Omental fat pad (tissue), 4 donors: ENCODE measurements around the gene FES. TPM values are rescaled to one million over a fixed set of nuclear protein-coding genes. Genes with fewer than 3 reads are reported as not detected.
"Not testable (repeated sequence)": the region's sequence is repeated elsewhere in the genome, so short reads cannot be mapped to it uniquely, and the experiment has no call there.

Experiments
- ATAC-seq: fragments of 150-250 bp; one replicate; pipeline ENCODE4 v1.9.1; 2016; ENCODE audit warnings: mild to moderate bottlenecking, moderate library complexity; ENCODE audit not compliant: low FRiP score
- DNase-seq: peaks from one replicate; pipeline ENCODE4 v3.0.0-alpha.2; 2019; ENCODE audit warnings: low spot score
- total RNA-seq, 4 donors: library from RNA; depleted of rRNA; stranded (reverse); fragments of >200 nt; gene quantifications; one replicate each; pipeline ENCODE4 v1.1.0, GENCODE V29; 2016
- TF ChIP-seq, protein P1 (sequence below), 3 donors: fragments of 450-650 bp; IDR thresholded peaks; one replicate each; pipeline ENCODE4 v1.5.1; 2016 to 2017; ENCODE audit warnings: antibody characterized with exemption in 3 of 3, mild to moderate bottlenecking in 3 of 3, moderate library complexity in 2 of 3

The FES gene
- total RNA-seq, 4 donors from 2014 or later: 57.0 to 146 (median 77.2) TPM

DNA sequence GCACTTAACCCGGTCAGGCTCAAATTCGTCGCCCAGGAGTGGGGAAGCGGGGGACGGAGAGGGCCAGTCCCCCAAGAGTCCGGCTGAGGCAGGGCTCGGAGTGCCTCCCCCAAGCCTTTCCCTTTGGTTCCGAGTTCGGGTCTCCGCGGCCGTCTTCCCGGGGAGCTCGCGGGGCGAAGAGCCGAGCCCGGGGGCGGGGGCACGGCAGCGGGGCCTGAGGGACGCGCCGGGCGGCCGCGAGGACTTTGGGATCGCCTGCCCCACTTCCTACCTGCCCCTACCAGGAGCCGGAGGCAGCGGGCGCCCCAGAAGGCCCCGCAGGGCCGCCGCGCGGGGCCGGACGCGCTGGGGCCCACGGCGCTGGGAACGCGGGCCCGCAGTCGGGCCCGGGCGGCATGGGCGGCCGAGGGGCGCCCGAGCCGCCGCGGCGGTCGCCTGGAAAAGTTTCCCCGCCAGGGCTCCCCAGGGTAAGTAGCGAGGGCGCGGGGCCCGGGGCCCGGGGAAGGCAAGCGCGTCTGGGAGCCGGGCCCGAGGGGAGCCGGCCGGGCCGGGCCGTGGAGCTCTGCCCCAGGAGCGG lies 13.1 kb upstream of the FES start:
- DNase-seq (no peak), ATAC-seq (no peak)
- TF ChIP-seq, protein P1, sequence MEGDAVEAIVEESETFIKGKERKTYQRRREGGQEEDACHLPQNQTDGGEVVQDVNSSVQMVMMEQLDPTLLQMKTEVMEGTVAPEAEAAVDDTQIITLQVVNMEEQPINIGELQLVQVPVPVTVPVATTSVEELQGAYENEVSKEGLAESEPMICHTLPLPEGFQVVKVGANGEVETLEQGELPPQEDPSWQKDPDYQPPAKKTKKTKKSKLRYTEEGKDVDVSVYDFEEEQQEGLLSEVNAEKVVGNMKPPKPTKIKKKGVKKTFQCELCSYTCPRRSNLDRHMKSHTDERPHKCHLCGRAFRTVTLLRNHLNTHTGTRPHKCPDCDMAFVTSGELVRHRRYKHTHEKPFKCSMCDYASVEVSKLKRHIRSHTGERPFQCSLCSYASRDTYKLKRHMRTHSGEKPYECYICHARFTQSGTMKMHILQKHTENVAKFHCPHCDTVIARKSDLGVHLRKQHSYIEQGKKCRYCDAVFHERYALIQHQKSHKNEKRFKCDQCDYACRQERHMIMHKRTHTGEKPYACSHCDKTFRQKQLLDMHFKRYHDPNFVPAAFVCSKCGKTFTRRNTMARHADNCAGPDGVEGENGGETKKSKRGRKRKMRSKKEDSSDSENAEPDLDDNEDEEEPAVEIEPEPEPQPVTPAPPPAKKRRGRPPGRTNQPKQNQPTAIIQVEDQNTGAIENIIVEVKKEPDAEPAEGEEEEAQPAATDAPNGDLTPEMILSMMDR (IDR thresholded peaks at IDR 0.05): no peak

- ATAC-seq: peak; percentile 14
- DNase-seq: no peak
- TF ChIP-seq, protein P1 (IDR thresholded peaks at IDR 0.05): no peak
Measured at GRCh38 chr15:90871716-90872485, 12.4 kb upstream of the FES start.

GRCh38 chr15:90872486-90873184 lies 11.7 kb upstream of the FES start:
- ATAC-seq (peak; percentile 49), DNase-seq (no peak)
- TF ChIP-seq, protein P1 (IDR thresholded peaks at IDR 0.05): no peak

- no peak for ATAC-seq
- no peak for DNase-seq
Measured at GRCh38 chr15:90873488-90873997, 10.8 kb upstream of the FES start.

GRCh38 chr15:90873998-90874605 lies 10.2 kb upstream of the FES start:
- no peak for ATAC-seq
- DNase-seq: no peak
- TF ChIP-seq, protein P1 (IDR thresholded peaks at IDR 0.05): no peak

More at GRCh38 chr15:90873488-90873997, 10.8 kb upstream of the FES start:
- TF ChIP-seq, protein P1 (IDR thresholded peaks at IDR 0.05): no peak

DNA sequence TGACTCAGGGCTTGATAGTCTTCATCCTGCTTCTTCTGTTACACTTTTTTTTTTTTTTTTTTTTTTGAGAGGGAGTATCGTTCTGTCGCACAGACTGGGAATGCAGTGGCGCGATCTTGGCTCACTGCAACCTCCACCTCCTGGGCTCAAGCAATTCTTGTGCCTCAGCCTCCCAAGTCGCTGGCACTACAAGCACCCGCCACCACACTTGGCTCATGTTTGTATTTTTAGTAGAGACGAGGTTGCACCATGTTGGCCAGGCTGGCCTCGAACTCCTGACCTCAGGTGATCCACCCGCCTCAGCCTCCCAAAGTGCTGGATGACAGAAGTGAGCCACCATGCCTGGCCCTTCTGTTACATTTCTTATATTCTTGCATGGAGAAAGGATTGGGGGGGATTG lies 9.3 kb upstream of the FES start:
- not testable (repeated sequence) for DNase-seq, ATAC-seq

DNA sequence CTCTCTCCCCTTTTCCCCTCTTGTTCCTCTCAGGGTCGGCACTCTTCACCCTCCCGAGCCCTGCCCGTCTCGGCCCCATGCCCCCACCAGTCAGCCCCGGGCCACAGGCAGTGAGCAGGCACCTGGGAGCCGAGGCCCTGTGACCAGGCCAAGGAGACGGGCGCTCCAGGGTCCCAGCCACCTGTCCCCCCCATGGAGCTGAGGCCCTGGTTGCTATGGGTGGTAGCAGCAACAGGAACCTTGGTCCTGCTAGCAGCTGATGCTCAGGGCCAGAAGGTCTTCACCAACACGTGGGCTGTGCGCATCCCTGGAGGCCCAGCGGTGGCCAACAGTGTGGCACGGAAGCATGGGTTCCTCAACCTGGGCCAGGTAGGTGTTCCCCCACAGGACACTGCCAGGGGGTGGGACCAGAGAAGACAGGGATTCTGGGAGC lies 8.7 kb upstream of the FES start:
- ATAC-seq: no peak
- DNase-seq: no peak
- TF ChIP-seq, protein P1 (IDR thresholded peaks at IDR 0.05): no peak
